Esophagus squamous epithelium (tissue), 4 donors: ENCODE data around the gene PNMA6F.

Experiments
- POLR2A ChIP-seq, 4 donors: fragments of 450-650 bp; IDR thresholded peaks; one replicate each; pipeline ENCODE4 v1.6.1; 2017; ENCODE audit warnings: antibody characterized with exemption in 4 of 4, mild to moderate bottlenecking in 4 of 4, moderate library complexity in 3 of 4
- TF ChIP-seq, protein P1 (sequence below), 6 experiments: fragments of 450-650 bp in 4 of 6; fragments of 200-600 bp in 2 of 6; sonication (generic) in 2 of 6; IDR thresholded peaks; one replicate each; pipeline ENCODE4 v1.5.1; 2016 to 2019; ENCODE audit warnings: antibody characterized with exemption in 6 of 6, mild to moderate bottlenecking in 4 of 6, moderate library complexity in 4 of 6

DNA sequence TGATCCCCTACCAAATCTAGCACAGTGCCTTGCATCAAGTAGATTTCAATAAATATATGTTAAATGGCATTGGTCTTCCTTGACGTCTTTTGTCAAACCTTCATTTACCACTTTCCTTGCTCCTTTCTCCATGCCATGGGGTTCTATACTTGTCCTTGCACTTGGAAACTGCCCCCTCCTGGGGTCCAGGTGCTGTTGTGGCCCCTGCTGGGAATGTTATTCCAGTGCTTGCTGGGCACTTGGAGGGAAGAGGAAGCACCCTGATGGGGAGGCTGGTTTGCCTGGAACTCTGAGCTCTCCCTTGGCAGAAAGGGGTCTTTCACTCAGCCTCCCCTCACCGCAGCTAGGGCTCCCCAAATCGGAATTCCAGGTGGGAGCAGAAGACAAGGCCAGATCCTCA, 31.3 kb upstream of the PNMA6F start:
- TF ChIP-seq POLR2A (IDR thresholded peaks at IDR 0.05), result no peak
- TF ChIP-seq, protein P1, sequence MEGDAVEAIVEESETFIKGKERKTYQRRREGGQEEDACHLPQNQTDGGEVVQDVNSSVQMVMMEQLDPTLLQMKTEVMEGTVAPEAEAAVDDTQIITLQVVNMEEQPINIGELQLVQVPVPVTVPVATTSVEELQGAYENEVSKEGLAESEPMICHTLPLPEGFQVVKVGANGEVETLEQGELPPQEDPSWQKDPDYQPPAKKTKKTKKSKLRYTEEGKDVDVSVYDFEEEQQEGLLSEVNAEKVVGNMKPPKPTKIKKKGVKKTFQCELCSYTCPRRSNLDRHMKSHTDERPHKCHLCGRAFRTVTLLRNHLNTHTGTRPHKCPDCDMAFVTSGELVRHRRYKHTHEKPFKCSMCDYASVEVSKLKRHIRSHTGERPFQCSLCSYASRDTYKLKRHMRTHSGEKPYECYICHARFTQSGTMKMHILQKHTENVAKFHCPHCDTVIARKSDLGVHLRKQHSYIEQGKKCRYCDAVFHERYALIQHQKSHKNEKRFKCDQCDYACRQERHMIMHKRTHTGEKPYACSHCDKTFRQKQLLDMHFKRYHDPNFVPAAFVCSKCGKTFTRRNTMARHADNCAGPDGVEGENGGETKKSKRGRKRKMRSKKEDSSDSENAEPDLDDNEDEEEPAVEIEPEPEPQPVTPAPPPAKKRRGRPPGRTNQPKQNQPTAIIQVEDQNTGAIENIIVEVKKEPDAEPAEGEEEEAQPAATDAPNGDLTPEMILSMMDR (IDR thresholded peaks at IDR 0.05), result no peak
